GM06990 (cell line): ENCODE data around the gene HM13.

Experiments
- DNase-seq: peaks from one replicate; pipeline ENCODE4 v3.0.0-alpha.2; 2011; ENCODE audit not compliant: insufficient read length; ENCODE audit errors: extremely low read depth
- H3K27me3 ChIP-seq: replicated peaks from 2 replicates; pipeline ENCODE4 v1.6.0; 2011; ENCODE audit warnings: low read length; ENCODE audit not compliant: control insufficient read depth, insufficient read depth
- H3K36me3 ChIP-seq: 2 replicates; pipeline ENCODE4 v1.5.1; 2011; ENCODE audit warnings: low read length; ENCODE audit not compliant: control insufficient read depth, insufficient read depth
- H3K4me3 ChIP-seq: replicated peaks from 2 replicates; pipeline ENCODE4 v1.5.1; 2011; ENCODE audit warnings: low read depth, mild to moderate bottlenecking, control low read depth, low read length
- CTCF ChIP-seq: IDR thresholded peaks from 2 replicates; pipeline ENCODE4 v1.5.1; 2011; ENCODE audit warnings: low read length, control low read depth, mild to moderate bottlenecking, inconsistent platforms; ENCODE audit not compliant: insufficient read depth, poor library complexity, severe bottlenecking

The HM13 gene

GRCh38 chr20:31603822-31604566 lies 89.8 kb downstream of the HM13 start:
- Histone ChIP-seq H3K36me3 (no peaks in the 10 kb centered on the region), H3K4me3 (peak overlapping the region; percentile 62), H3K27me3 (no peaks in the 10 kb centered on the region; the same call in 1 of the 2 replicates)
- TF ChIP-seq CTCF, result no peak
- DNase-seq, result peak; percentile 85

GRCh38 chr20:31604567-31605030 lies 90.4 kb downstream of the HM13 start:
- no peak for TF ChIP-seq CTCF
- Histone ChIP-seq H3K4me3 (peak overlapping the region; percentile 62), H3K36me3 (no peaks in the 10 kb centered on the region), H3K27me3 (no peaks in the 10 kb centered on the region; the same call in 1 of the 2 replicates)
- no peak for DNase-seq

- Histone ChIP-seq H3K27me3 (no peaks in the 10 kb centered on the region; the same call in 1 of the 2 replicates), H3K36me3 (no peaks in the 10 kb centered on the region), H3K4me3 (peak within 1 kb of the TSS; percentile 62)
- TF ChIP-seq CTCF, result no peak
- peak; percentile 82 for DNase-seq
Measured at GRCh38 chr20:31605031-31605901, 91.0 kb downstream of the HM13 start, which contains the start of gene ID1. ID1 (plus strand) TSS chr20:31605289; CDS start chr20:31605388, 99 bp downstream.

GRCh38 chr20:31605902-31606803 lies 91.9 kb downstream of the HM13 start:
- DNase-seq, result no peak
- Histone ChIP-seq H3K36me3 (no peaks in the 10 kb centered on the region), H3K4me3 (peak overlapping the region; percentile 62), H3K27me3 (no peaks in the 10 kb centered on the region; the same call in 1 of the 2 replicates)
- no peak for TF ChIP-seq CTCF
